ENCODE results near the gene PSENEN.

DNA sequence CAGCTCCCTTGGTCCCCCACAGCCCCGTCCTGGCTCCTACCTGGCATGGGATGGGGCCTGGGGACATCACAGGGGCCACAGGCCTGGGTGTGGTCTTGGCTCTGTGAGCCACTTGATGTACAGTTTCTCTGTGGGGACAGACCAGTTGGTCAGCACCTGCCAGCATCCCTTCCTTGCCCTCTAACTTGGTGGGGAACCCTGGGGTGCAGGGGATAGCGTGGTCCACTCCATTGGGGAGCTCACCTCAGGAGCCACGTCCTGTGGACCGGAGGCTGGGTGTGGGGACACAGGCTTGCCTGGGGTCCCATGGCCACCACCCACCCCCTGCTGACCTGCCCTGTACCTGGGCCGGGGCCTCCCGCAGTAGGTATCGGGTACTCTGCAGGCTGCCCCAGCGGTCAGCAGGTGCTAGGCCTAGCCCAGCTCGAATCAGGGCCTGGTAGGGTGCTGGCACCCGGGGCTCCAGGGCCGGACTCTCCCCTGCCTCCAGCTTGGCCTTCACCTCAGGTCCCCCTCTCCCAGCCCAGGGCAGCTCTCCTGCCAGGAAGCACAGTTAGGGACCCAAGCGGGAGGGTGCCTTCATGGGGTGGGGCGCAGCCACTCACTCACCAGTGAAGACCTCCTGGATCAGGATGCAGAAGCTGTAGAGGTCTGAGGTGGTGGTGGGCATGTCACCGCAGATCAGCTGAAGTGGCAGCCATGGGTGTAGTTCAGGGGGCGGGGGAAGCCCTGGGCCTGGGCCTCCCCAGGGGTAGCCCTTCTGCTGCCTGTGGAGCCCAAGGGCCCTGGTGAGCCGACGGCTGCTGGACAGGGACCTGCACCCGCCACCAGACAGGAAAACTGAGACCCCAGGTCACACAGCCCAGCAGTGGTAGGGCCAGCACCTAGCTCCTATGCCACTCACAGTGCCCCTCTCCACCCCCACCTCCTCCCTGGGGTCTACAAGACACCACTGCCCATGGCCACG lies 44.8 kb downstream of the PSENEN start:
- TF ChIP-seq ZNF274 (IDR thresholded peaks at IDR 0.05; ENCODE audit: low read depth, low read length): no peak
- TF ChIP-seq YY1 (IDR thresholded peaks at IDR 0.05; ENCODE audit: insufficient read depth, insufficient read length): no peak
- no peak for TF ChIP-seq SUZ12 (IDR thresholded peaks at IDR 0.05; ENCODE audit: extremely low read depth, insufficient read depth, insufficient read length)
